HUES6 (cell line): ENCODE measurements around the gene ERN2.
"Not testable (repeated sequence)": the region's sequence is repeated elsewhere in the genome, so short reads cannot be mapped to it uniquely, and the experiment has no call there.

Source experiments
- H3K27ac ChIP-seq: 2 replicates; pipeline ENCODE4 v1.7.0; 2013; ENCODE audit warnings: low read depth, mild to moderate bottlenecking, low read length, inconsistent platforms
- H3K27me3 ChIP-seq: 2 replicates; pipeline ENCODE4 v1.6.1; 2013; ENCODE audit warnings: low read length; ENCODE audit not compliant: control insufficient read depth, insufficient read depth
- H3K36me3 ChIP-seq: 2 replicates; pipeline ENCODE4 v1.6.1; 2013; ENCODE audit warnings: low read length; ENCODE audit not compliant: control insufficient read depth, insufficient read depth
- H3K4me1 ChIP-seq: 2 replicates; pipeline ENCODE4 v1.6.1; 2013; ENCODE audit warnings: low read length; ENCODE audit not compliant: control insufficient read depth, insufficient read depth
- H3K4me3 ChIP-seq: 2 replicates; pipeline ENCODE4 v1.5.1; 2013; ENCODE audit warnings: low read depth, low read length
- H3K9ac ChIP-seq: one replicate; pipeline ENCODE4 v1.6.1; 2013; ENCODE audit warnings: mild to moderate bottlenecking, low read length
- H3K9me3 ChIP-seq: 2 replicates; pipeline ENCODE4 v1.6.1; 2013; ENCODE audit warnings: low read depth, low read length; ENCODE audit not compliant: control insufficient read depth, insufficient read depth

ERN2 gene

DNA sequence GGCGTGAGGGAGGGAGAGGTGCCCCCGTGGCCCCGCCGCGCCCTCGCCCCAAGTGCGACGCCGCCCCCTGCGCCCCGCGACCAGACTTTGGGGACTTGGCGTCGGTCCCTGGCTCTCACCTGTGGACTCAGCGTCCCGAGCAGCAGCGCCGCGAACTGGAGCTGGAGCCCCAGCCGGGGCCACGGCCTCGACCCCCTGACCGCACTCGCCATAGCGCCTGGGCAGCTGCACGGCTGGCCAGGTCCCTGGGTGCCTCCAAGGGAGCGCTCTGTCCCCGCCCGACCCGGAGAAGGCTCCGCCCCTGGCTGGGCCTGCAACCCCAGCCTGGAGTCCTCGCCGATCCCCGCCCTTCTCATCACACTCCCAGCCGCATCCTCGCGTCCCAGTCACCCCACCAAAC lies at the start of gene ERN2:
ERN2 (minus strand) TSS at position 247 of the 400 bp plus-strand sequence; CDS start at position 212, 35 bp downstream.
- Histone ChIP-seq H3K4me1 (no peaks in the 10 kb centered on the region), H3K9me3 (peaks cover 17% of the 10 kb centered on the region), H3K27me3 (peaks cover 36% of the 10 kb centered on the region), H3K27ac (no peak within 1 kb of the TSS), H3K36me3 (no peaks in the 10 kb centered on the region), H3K4me3 (peak within 1 kb of the TSS; percentile 54), H3K9ac (no peak within 1 kb of the TSS)

DNA sequence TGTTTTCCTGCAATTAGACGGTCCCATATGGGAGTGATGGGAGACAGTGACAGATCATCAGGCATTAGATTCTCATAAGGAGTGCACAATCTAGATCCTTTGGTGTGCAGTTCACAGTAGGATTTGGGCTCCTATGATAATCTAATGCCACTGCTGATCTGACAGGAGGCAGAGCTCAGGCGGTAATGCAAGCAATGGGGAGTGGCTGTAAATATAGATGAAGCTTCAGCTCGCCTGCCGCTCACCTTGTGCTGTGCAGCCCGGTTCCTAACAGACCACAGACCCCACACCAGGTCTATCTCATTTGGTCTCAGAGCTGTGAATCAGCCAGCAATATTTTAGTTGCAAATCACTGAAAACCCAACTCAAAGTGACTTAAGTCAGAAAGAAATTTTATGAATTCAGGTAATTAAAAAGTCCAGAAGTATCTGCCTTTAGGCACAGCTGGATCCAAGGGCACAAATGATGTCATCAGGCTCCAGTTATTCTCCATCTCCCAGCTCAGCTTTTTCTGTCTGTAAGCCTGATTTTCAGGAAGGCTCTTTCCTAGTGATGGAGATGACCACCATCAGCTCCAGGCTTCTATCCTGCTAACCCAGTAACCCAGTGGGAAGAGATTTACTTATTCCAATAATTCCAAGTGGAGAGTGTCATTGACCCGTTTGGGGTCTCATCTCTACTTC lies 45.1 kb upstream of the ERN2 start:
- Histone ChIP-seq H3K9ac (no peak overlapping the region), H3K4me1 (no peaks in the 10 kb centered on the region), H3K27ac (no peak overlapping the region), H3K9me3 (peaks cover 3% of the 10 kb centered on the region; the same call in 1 of the 2 replicates), H3K36me3 (no peaks in the 10 kb centered on the region), H3K27me3 (peaks cover 58% of the 10 kb centered on the region), H3K4me3 (no peak overlapping the region)

DNA sequence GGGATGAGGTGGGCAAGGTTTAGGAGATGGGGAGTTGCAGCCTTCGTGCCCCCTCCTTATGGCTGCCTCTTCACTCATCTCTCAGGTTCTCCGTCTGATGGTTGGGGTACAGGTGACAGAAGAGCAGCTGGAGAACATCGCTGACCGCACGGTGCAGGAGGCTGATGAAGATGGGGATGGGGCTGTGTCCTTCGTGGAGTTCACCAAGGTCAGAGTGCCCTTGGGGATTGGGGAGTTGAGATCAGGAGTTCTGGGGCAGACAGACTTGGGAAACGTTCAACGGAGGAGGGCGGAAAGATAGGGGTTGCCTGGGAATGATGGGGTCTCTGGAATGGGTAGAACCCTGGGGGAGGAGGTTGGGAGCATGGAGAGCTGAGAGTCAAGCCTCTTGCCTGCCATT lies 44.1 kb upstream of the ERN2 start:
- no peaks in the 10 kb centered on the region for H3K4me1 ChIP-seq
- H3K27me3 ChIP-seq, result peaks cover 63% of the 10 kb centered on the region
- H3K4me3 ChIP-seq, result no peak overlapping the region
- no peak overlapping the region for H3K9ac ChIP-seq
- no peak overlapping the region for H3K27ac ChIP-seq
- H3K9me3 ChIP-seq, result peaks cover 3% of the 10 kb centered on the region; the same call in 1 of the 2 replicates
- H3K36me3 ChIP-seq, result no peaks in the 10 kb centered on the region

DNA sequence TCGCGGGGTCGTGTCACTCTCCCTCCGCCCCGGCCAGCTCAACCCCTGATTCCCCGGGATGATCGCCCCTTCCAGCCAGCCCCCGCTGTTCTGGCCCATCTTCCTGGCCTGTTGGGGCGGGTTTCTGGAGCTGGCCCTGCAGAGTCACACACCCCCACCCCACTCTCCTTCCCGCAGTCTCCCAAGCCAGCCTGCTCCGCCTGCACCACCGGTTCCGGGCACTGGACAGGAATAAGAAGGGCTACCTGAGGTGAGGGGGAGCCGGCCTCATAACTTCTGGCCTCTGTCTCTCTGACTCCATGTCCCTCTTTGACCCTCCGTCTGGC lies 42.4 kb upstream of the ERN2 start:
- Histone ChIP-seq H3K4me3 (peak overlapping the region; percentile 73), H3K27me3 (peaks cover 63% of the 10 kb centered on the region), H3K36me3 (no peaks in the 10 kb centered on the region), H3K9me3 (peaks cover 3% of the 10 kb centered on the region; the same call in 1 of the 2 replicates), H3K9ac (no peak overlapping the region), H3K4me1 (no peaks in the 10 kb centered on the region), H3K27ac (no peak overlapping the region)

DNA sequence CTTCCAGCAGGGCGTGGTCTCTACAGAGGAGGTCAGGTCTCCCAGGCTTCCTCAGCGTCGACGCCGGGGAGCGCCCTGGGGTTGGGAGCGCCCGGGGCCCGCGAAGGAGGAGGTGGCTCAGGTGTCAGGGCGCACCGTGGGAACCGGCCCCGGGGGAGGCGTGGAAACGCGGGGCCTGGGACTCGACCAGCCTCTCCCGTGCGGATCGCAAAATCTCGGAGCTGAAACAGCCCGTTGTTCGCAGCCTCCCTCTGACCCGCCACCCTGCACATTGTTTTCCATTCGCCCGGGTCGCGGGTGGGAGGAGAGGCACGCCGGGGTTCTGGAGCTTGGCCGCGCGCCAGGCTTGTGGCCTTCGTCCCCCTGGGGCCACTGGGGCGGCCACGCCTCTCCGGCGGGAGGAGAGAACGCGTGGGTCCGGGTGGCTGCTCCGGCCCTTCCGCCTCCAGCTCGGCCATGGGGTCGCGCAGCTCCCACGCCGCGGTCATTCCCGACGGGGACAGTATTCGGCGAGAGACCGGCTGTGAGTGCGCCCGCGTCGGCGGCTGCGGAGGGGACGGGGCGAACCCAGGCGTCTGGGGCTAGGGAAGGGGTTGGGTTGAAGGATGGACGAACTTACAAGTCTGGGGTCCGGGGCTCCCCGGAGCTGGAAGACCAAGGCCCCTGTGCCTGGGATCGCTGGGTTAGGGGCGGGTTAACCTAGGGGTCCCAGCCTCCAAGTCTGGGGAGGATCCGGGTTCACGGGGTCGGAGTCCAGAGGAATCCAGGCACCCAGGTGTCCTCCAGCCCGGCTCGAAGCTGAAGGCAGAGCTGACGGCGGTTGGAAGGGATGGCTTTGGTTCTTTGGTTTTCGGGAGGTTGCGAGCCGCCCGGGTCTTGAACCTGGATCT lies 41.8 kb upstream of the ERN2 start, which contains the start of gene CHP2:
CHP2 (plus strand) TSS at position 433 of the 890 bp plus-strand sequence; CDS start at position 457, 24 bp downstream.
- H3K9me3 ChIP-seq, result peaks cover 3% of the 10 kb centered on the region; the same call in 1 of the 2 replicates

DNA sequence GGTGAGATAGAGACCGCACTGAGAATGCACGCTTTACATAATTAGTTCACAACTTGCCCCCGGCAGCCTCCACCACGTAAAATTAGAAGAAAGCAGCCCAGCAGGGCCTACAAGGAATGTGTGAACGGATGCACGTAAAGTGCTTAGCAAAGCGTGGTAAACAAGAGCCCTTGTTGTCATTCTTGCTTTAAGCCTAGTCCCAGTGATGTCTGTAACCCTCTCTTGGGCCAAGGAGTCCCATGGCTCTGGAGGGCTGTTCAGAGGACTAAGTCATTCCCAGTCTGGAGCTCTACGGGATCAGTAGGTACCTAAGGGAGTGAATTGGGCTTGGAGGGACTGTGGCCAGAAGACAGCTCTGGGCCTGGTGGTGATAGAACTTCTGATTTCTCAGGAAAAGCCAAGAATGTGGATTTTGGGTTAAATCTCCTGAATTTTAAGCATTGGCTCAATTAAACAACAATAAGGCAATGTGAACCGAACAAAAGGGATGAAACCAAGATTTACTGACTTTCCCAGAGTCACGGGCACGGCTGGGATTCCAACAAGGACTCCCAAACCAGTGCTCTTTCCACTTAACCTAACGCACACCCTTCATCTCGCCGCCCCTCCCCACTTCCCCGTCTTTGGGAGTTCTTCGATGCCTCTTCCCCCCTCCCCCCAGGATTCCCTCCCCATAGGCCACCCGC lies 41.0 kb upstream of the ERN2 start:
- Histone ChIP-seq H3K27me3 (peaks cover 66% of the 10 kb centered on the region), H3K36me3 (no peaks in the 10 kb centered on the region), H3K9ac (no peak overlapping the region), H3K4me1 (no peaks in the 10 kb centered on the region), H3K9me3 (peaks cover 3% of the 10 kb centered on the region; the same call in 1 of the 2 replicates), H3K4me3 (peak overlapping the region; percentile 73), H3K27ac (no peak overlapping the region)

More for the DNA sequence above, 41.8 kb upstream of the ERN2 start, which contains the start of gene CHP2:
- H3K27me3 ChIP-seq, result peaks cover 66% of the 10 kb centered on the region
- H3K9ac ChIP-seq, result no peak within 1 kb of the TSS
- H3K27ac ChIP-seq, result no peak within 1 kb of the TSS
- H3K4me3 ChIP-seq, result peak within 1 kb of the TSS; percentile 73
- H3K4me1 ChIP-seq, result no peaks in the 10 kb centered on the region
- no peaks in the 10 kb centered on the region for H3K36me3 ChIP-seq

DNA sequence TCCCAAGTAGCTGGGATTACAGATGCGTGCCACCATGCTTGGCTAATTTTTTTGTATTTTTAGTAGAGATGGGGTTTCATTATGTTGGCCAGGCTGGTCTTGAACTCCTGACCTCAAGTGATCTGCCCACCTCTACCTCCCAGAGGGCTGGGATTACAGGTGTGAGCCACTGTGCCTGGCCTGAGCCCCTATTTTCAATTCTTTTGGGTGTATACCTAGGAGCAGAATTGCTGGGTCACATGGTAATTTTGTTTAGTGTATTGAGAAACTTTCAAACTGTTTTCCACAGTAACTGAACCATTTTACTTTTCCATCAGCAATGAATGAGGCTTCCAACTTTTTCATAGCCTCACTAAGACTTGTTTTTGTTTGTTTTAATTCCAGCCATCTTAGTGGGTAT lies 38.0 kb upstream of the ERN2 start:
- H3K4me3 ChIP-seq, H3K4me1 ChIP-seq, H3K27ac ChIP-seq, H3K9ac ChIP-seq, H3K36me3 ChIP-seq, H3K9me3 ChIP-seq: not testable (repeated sequence)
- H3K27me3 ChIP-seq, result peaks cover 48% of the 10 kb centered on the region

DNA sequence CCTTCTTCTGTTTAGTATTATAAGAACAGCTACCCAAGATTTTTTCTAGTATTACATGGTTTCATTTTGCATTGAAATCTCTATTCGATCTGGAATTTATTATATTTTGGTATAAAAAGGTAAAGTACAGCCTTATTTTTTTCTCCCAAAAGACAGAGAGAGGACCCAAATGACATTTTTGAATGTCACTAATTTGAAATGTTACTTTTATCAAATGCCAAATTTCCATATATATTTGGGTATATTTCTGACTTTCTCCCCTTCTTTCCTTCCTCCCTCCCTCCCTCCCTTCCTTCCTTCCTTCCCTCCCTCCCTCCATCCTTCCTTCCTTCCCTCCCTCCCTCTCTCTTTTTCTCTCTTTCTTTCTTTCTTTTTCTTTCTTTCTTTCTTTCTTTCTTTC lies 35.6 kb upstream of the ERN2 start:
- H3K9me3 ChIP-seq, result no peaks in the 10 kb centered on the region
- no peak overlapping the region for H3K4me3 ChIP-seq
- H3K27ac ChIP-seq, result no peak overlapping the region
- H3K27me3 ChIP-seq, result peaks cover 41% of the 10 kb centered on the region
- no peaks in the 10 kb centered on the region for H3K36me3 ChIP-seq
- no peaks in the 10 kb centered on the region for H3K4me1 ChIP-seq
- H3K9ac ChIP-seq, result no peak overlapping the region

DNA sequence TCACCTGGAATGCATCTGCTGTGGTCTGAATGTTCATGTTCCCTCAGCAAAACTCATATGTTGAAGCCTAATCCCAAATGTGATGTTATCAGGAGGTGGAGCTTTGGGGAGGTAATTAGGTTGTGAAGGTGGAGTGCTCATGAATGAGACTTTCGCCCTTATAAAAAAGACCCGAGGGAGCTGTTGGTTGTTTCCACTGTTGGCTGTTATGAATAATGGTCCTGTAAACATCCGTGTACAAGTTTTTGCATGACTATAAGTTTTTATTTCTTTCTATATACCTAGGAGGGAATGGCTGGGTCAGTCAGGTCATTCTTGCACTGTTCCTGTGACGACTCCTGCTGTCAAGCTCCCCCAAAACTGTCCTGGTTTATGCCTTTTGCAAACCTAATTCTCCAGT lies 32.2 kb upstream of the ERN2 start:
- Histone ChIP-seq H3K9ac (no peak overlapping the region), H3K9me3 (no peaks in the 10 kb centered on the region), H3K36me3 (no peaks in the 10 kb centered on the region), H3K4me3 (no peak overlapping the region), H3K27ac (no peak overlapping the region), H3K27me3 (peaks cover 31% of the 10 kb centered on the region), H3K4me1 (no peaks in the 10 kb centered on the region)

DNA sequence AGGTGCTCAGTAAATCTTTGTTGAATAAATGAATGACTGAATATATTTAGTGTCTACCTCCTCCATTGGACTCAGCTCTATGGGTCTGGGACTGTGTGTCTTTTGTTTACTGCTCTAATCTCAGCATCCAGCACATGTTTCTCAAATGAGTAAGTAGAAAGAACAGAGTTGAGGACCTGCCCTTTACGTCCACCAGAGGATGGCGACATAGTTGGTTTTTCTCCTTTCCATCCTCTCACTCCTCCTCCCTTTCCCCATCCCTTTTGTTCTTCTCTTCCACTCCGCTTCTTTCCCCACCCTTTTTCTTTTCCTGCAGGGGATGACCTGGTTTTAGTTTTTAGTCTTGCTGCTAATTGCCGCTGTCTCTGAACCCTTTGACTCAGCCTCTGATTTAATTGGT lies 29.7 kb upstream of the ERN2 start:
- H3K27ac ChIP-seq, result no peak overlapping the region
- no peaks in the 10 kb centered on the region for H3K4me1 ChIP-seq
- H3K36me3 ChIP-seq, result no peaks in the 10 kb centered on the region
- no peak overlapping the region for H3K9ac ChIP-seq
- no peak overlapping the region for H3K4me3 ChIP-seq
- H3K9me3 ChIP-seq, result no peaks in the 10 kb centered on the region
- peaks cover 29% of the 10 kb centered on the region for H3K27me3 ChIP-seq
